Smooth muscle cell (in vitro differentiated cells): Measurements from ENCODE around the gene OR2B3. TPM values are rescaled to one million over a fixed set of nuclear protein-coding genes. Genes with fewer than 3 reads are reported as not detected.

Experiments used
- DNase-seq: peaks from one replicate; lab custom pipeline; 2025; ENCODE audit not compliant: unreplicated experiment; lab: John Stamatoyannopoulos, UW
- H2AFZ ChIP-seq: fragments of 200-600 bp; sonication (generic); 2 replicates; pipeline ENCODE4 v1.6.0; 2016; ENCODE audit warnings: antibody characterized with exemption, low read depth, mild to moderate bottlenecking
- H3F3A ChIP-seq: fragments of 200-600 bp; sonication (generic); 2 replicates; pipeline ENCODE4 v1.6.0; 2017; ENCODE audit warnings: antibody characterized with exemption, low read depth
- H3K27ac ChIP-seq: fragments of 200-600 bp; sonication (generic); 2 replicates; pipeline ENCODE4 v1.5.1; 2016; ENCODE audit warnings: low read depth, mild to moderate bottlenecking
- H3K27me3 ChIP-seq: fragments of 200-600 bp; sonication (generic); 2 replicates; pipeline ENCODE4 v1.6.1; 2016; ENCODE audit warnings: low read depth, mild to moderate bottlenecking
- H3K36me3 ChIP-seq: fragments of 200-600 bp; sonication (generic); 2 replicates; pipeline ENCODE4 v1.5.1; 2016; ENCODE audit warnings: low read depth
- H3K4me1 ChIP-seq: fragments of 200-600 bp; sonication (generic); 2 replicates; pipeline ENCODE4 v1.5.1; 2016; ENCODE audit warnings: low read depth
- H3K4me2 ChIP-seq: fragments of 200-600 bp; sonication (generic); 2 replicates; pipeline ENCODE4 v1.6.0; 2016; ENCODE audit warnings: mild to moderate bottlenecking
- H3K4me3 ChIP-seq: fragments of 200-600 bp; sonication (generic); 2 replicates; pipeline ENCODE4 v1.5.1; 2016; ENCODE audit warnings: mild to moderate bottlenecking
- H3K79me2 ChIP-seq: fragments of 200-600 bp; sonication (generic); 2 replicates; pipeline ENCODE4 v1.6.0; 2016; ENCODE audit warnings: low read depth, mild to moderate bottlenecking
- H3K9ac ChIP-seq: fragments of 200-600 bp; sonication (generic); 2 replicates; pipeline ENCODE4 v1.6.0; 2016; ENCODE audit warnings: low read depth
- H3K9me3 ChIP-seq: fragments of 200-600 bp; sonication (generic); replicated peaks from 2 replicates; pipeline ENCODE4 v1.5.1; 2016; ENCODE audit warnings: low read depth
- H4K20me1 ChIP-seq: fragments of 200-600 bp; sonication (generic); 2 replicates; pipeline ENCODE4 v1.6.0; 2016; ENCODE audit warnings: low read depth
- CTCF ChIP-seq: fragments of 200-600 bp; sonication (generic); IDR thresholded peaks from 2 replicates; pipeline ENCODE4 v1.5.1; 2017; ENCODE audit warnings: borderline replicate concordance, mild to moderate bottlenecking, antibody characterized with exemption; ENCODE audit not compliant: insufficient read depth, poor library complexity, severe bottlenecking
- WGBS: methylation state at CpG from one replicate; pipeline ENCODE4 v1.1.7; 2016; ENCODE audit warnings: low lambda C conversion rate; 5-methylcytosine and 5-hydroxymethylcytosine counted together
- polyA plus RNA-seq: library from polyadenylated mRNA; unstranded; fragments of >200 nt; fragmentation: Nextera tagmentation; extraction: Ambion mirVana; gene quantifications from 2 replicates; pipeline ENCODE4 v1.2.1, GENCODE V29; 2016
- total RNA-seq: library from RNA; depleted of rRNA; stranded (reverse); fragments of >200 nt; gene quantifications from 2 replicates; pipeline ENCODE4 v1.2.3, GENCODE V29; 2014

Gene OR2B3
- total and polyA plus RNA-seq, 2 experiments from 2014 or later = not detected

GRCh38 chr6:29092957-29093356 is 5.8 kb upstream of the OR2B3 start:
- 91% methylated on average over 3 of the region's 3 CpGs for WGBS
- H3K4me1 ChIP-seq = no peaks in the 10 kb centered on the region
- H3K4me2 ChIP-seq = no peak overlapping the region
- H3K79me2 ChIP-seq = no peaks in the 10 kb centered on the region
- H3F3A ChIP-seq = no peaks in the 10 kb centered on the region
- H3K36me3 ChIP-seq = no peaks in the 10 kb centered on the region
- no peaks in the 10 kb centered on the region for H4K20me1 ChIP-seq
- H3K27ac ChIP-seq = no peak overlapping the region
- no peak for DNase-seq
- no peak for TF ChIP-seq CTCF
- H2AFZ ChIP-seq = no peak overlapping the region
- no peak overlapping the region for H3K9ac ChIP-seq
- H3K4me3 ChIP-seq = no peak overlapping the region
- H3K9me3 ChIP-seq = no peaks in the 10 kb centered on the region
- no peaks in the 10 kb centered on the region for H3K27me3 ChIP-seq

GRCh38 chr6:29082457-29082856 is 4.7 kb downstream of the OR2B3 start:
- Histone ChIP-seq H3K9me3 (no peaks in the 10 kb centered on the region), H4K20me1 (no peaks in the 10 kb centered on the region), H3K36me3 (no peaks in the 10 kb centered on the region), H2AFZ (no peak overlapping the region), H3K9ac (no peak overlapping the region), H3F3A (no peaks in the 10 kb centered on the region), H3K27me3 (no peaks in the 10 kb centered on the region), H3K27ac (no peak overlapping the region), H3K79me2 (no peaks in the 10 kb centered on the region), H3K4me3 (no peak overlapping the region), H3K4me1 (no peaks in the 10 kb centered on the region), H3K4me2 (no peak overlapping the region)
- no peak for DNase-seq
- WGBS = 95% methylated on average over 15 of the region's 15 CpGs
- no peak for TF ChIP-seq CTCF

GRCh38 chr6:29081312-29081711 is 5.8 kb downstream of the OR2B3 start:
- H3K9ac ChIP-seq = no peak overlapping the region
- DNase-seq = no peak
- no peak overlapping the region for H3K4me2 ChIP-seq
- no peak overlapping the region for H3K4me3 ChIP-seq
- no peak for TF ChIP-seq CTCF
- H3K27me3 ChIP-seq = no peaks in the 10 kb centered on the region
- no peaks in the 10 kb centered on the region for H3K4me1 ChIP-seq
- H3K27ac ChIP-seq = no peak overlapping the region
- no peaks in the 10 kb centered on the region for H3K36me3 ChIP-seq
- no peaks in the 10 kb centered on the region for H3K79me2 ChIP-seq
- H2AFZ ChIP-seq = no peak overlapping the region
- H3K9me3 ChIP-seq = no peaks in the 10 kb centered on the region
- H4K20me1 ChIP-seq = no peaks in the 10 kb centered on the region
- H3F3A ChIP-seq = no peaks in the 10 kb centered on the region

GRCh38 chr6:29079203-29079602 is 7.9 kb downstream of the OR2B3 start:
- Histone ChIP-seq H3F3A (no peaks in the 10 kb centered on the region), H3K9ac (no peak overlapping the region), H2AFZ (no peak overlapping the region), H4K20me1 (no peaks in the 10 kb centered on the region), H3K79me2 (no peaks in the 10 kb centered on the region), H3K4me3 (no peak overlapping the region), H3K27me3 (peaks cover 11% of the 10 kb centered on the region), H3K4me1 (no peaks in the 10 kb centered on the region), H3K36me3 (no peaks in the 10 kb centered on the region), H3K27ac (no peak overlapping the region), H3K4me2 (no peak overlapping the region), H3K9me3 (no peaks in the 10 kb centered on the region)
- DNase-seq = no peak
- 75% methylated on average over 1 of the region's 1 CpG for WGBS
- TF ChIP-seq CTCF = no peak
